Tibial nerve (tissue), 4 donors: Measurements from ENCODE around the gene KBTBD4. TPM values are rescaled to one million over a fixed set of nuclear protein-coding genes. Genes with fewer than 3 reads are reported as not detected.
"Not testable (repeated sequence)": the region's sequence is repeated elsewhere in the genome, so short reads cannot be mapped to it uniquely, and the experiment has no call there.

ENCODE experiments used
- DNase-seq, 2 donors: peaks; one replicate each; pipeline ENCODE4 v3.0.0-alpha.2; 2019; ENCODE audit warnings: low spot score in 2 of 2
- H3K27ac ChIP-seq, 4 donors: fragments of 200-600 bp; sonication (generic) in 3 of 4; one replicate each; pipeline ENCODE4 v1.5.1; 2017 to 2019; ENCODE audit warnings: mild to moderate bottlenecking in 1 of 4
- H3K27me3 ChIP-seq, 2 donors: fragments of 200-600 bp; sonication (generic) in 1 of 2; one replicate each; pipeline versions ENCODE4 v1.5.1 to v1.6.0; 2017 to 2019
- H3K36me3 ChIP-seq, 3 donors: fragments of 200-600 bp; sonication (generic); one replicate each; pipeline ENCODE4 v1.5.1; 2018 to 2019
- H3K4me1 ChIP-seq, 4 donors: fragments of 200-600 bp; sonication (generic) in 3 of 4; one replicate each; pipeline ENCODE4 v1.5.1; 2017 to 2019
- H3K4me3 ChIP-seq, 4 donors: fragments of 200-600 bp; sonication (generic) in 3 of 4; one replicate each; pipeline ENCODE4 v1.5.1; 2017 to 2019; ENCODE audit warnings: mild to moderate bottlenecking in 1 of 4, moderate library complexity in 1 of 4
- H3K9me3 ChIP-seq, 4 donors: fragments of 200-600 bp; sonication (generic) in 3 of 4; one replicate each; pipeline ENCODE4 v1.5.1; 2017 to 2019
- CTCF ChIP-seq, 5 experiments: fragments of 200-600 bp in 3 of 5; fragments of 450-650 bp in 2 of 5; sonication (generic) in 3 of 5; IDR thresholded peaks; one replicate each; pipeline ENCODE4 v1.5.1; 2016 to 2019; ENCODE audit warnings: antibody characterized with exemption in 5 of 5, mild to moderate bottlenecking in 3 of 5, moderate library complexity in 2 of 5
- EP300 ChIP-seq, 2 donors: sonication (generic); formaldehyde crosslinking; IDR thresholded peaks; one replicate each; pipeline ENCODE4 v1.6.1; 2017; ENCODE audit warnings: antibody characterized with exemption in 2 of 2, mild to moderate bottlenecking in 1 of 2
- POLR2A ChIP-seq, 2 donors: fragments of 450-650 bp; IDR thresholded peaks; one replicate each; pipeline ENCODE4 v1.6.1; 2017; ENCODE audit warnings: antibody characterized with exemption in 2 of 2, mild to moderate bottlenecking in 2 of 2, moderate library complexity in 2 of 2
- WGBS, 2 donors: methylation state at CpG; one replicate each; pipeline ENCODE4 v1.1.5; 2018; 5-methylcytosine and 5-hydroxymethylcytosine counted together
- small RNA-seq: library from RNA; depleted of rRNA; stranded (forward); fragments of <200 nt; gene quantifications from one replicate; pipeline ENCODE3, GENCODE V24; 2016
- total RNA-seq, 4 donors: library from RNA; depleted of rRNA; stranded (reverse); fragments of >200 nt; gene quantifications; one replicate each; pipeline ENCODE4 v1.1.0, GENCODE V29; 2016

KBTBD4 gene
- total RNA-seq, 4 donors from 2014 or later = 18.0 to 20.8 (median 19.5) TPM

GRCh38 chr11:47529951-47530350 lies 48.8 kb downstream of the KBTBD4 start:
- no peak for TF ChIP-seq EP300 (IDR thresholded peaks at IDR 0.05)
- no peak for TF ChIP-seq CTCF (IDR thresholded peaks at IDR 0.05)
- TF ChIP-seq POLR2A (IDR thresholded peaks at IDR 0.05) = no peak
- WGBS, 2 donors = 91 to 93% methylated on average over 4 of the region's 4 CpGs
- Histone ChIP-seq H3K4me3 (no peak overlapping the region), H3K9me3 (no peaks in the 10 kb centered on the region), H3K36me3 (no peaks in the 10 kb centered on the region), H3K27me3 (no peaks in the 10 kb centered on the region), H3K4me1 (peaks cover 0 to 86% (median 30%) of the 10 kb centered on the region in 4 donors), H3K27ac (no peak overlapping the region)
- DNase-seq = no peak

- no peaks in the 10 kb centered on the region for H3K9me3 ChIP-seq
- TF ChIP-seq EP300 (IDR thresholded peaks at IDR 0.05) (no peak), POLR2A (IDR thresholded peaks at IDR 0.05) (no peak)
- 77 to 84% methylated on average over 6 of the region's 6 CpGs for WGBS, 2 donors
- no peak overlapping the region for H3K4me3 ChIP-seq
- no peaks in the 10 kb centered on the region for H3K36me3 ChIP-seq
- H3K4me1 ChIP-seq = peaks cover 0 to 86% (median 39%) of the 10 kb centered on the region in 4 donors
- H3K27ac ChIP-seq = no peak overlapping the region
- no peaks in the 10 kb centered on the region for H3K27me3 ChIP-seq
- DNase-seq = no peak
Measured at GRCh38 chr11:47527186-47527585, 51.6 kb downstream of the KBTBD4 start.

GRCh38 chr11:47526032-47526431 lies 52.7 kb downstream of the KBTBD4 start:
- WGBS, 2 donors = 93% methylated on average over 9 of the region's 9 CpGs
- not testable (repeated sequence) for H3K36me3 ChIP-seq, DNase-seq, H3K9me3 ChIP-seq, H3K27me3 ChIP-seq, H3K4me3 ChIP-seq
- Histone ChIP-seq H3K4me1 (peaks cover 0 to 86% (median 41%) of the 10 kb centered on the region in 4 donors), H3K27ac (peak overlapping the region in 2 of 4 donors; percentile 84 to 90)

GRCh38 chr11:47524291-47524874 lies 54.4 kb downstream of the KBTBD4 start:
- H3K27me3 ChIP-seq = no peaks in the 10 kb centered on the region
- TF ChIP-seq EP300 (IDR thresholded peaks at IDR 0.05) (no peak), POLR2A (IDR thresholded peaks at IDR 0.05) (no peak), CTCF (IDR thresholded peaks at IDR 0.05) (no peak)
- no peaks in the 10 kb centered on the region for H3K9me3 ChIP-seq
- no peak overlapping the region for H3K4me3 ChIP-seq
- peaks cover 0 to 84% (median 50%) of the 10 kb centered on the region in 4 donors for H3K4me1 ChIP-seq
- peak overlapping the region; percentile 11 to 90 (median 72) for H3K27ac ChIP-seq
- 15 to 20% methylated on average over 9 of the region's 9 CpGs for WGBS, 2 donors
- DNase-seq = no peak
- no peaks in the 10 kb centered on the region for H3K36me3 ChIP-seq

GRCh38 chr11:47523490-47524225 lies 55.1 kb downstream of the KBTBD4 start:
- TF ChIP-seq CTCF (IDR thresholded peaks at IDR 0.05) = no peak
- TF ChIP-seq EP300 (IDR thresholded peaks at IDR 0.05) = peak in 1 of 2 donors; percentile 84
- TF ChIP-seq POLR2A (IDR thresholded peaks at IDR 0.05) = no peak

More at GRCh38 chr11:47523490-47524225, 55.1 kb downstream of the KBTBD4 start:
- WGBS, 2 donors = 0% methylated on average over 3 of the region's 3 CpGs
- DNase-seq = peak; percentile 24 to 80
- no peaks in the 10 kb centered on the region for H3K36me3 ChIP-seq
- no peaks in the 10 kb centered on the region for H3K9me3 ChIP-seq
- H3K27me3 ChIP-seq = no peaks in the 10 kb centered on the region
- H3K27ac ChIP-seq = peak overlapping the region in 3 of 4 donors; percentile 61 to 90 (median 84)
- no peak overlapping the region for H3K4me3 ChIP-seq
- peaks cover 0 to 89% (median 56%) of the 10 kb centered on the region in 4 donors for H3K4me1 ChIP-seq

Small RNA genes lying within 50 kb of the gene (small RNA-seq; reads per million reads assigned to genes)
- gene RN7SL652P (not detected), gene RNU5E-10P (not detected)

Other genes with a start within 250 kb of the KBTBD4 start
- under 1 TPM in 2 of 4 donors, not detected in 2; 0.21 to 0.60 TPM for gene MYBPC3, start 226.3 kb downstream of the KBTBD4 start, total RNA-seq
- 10 to 100 TPM; 18.8 to 73.5 (median 25.2) TPM for gene SPI1, start 200.4 kb downstream of the KBTBD4 start, total RNA-seq
- gene SLC39A13, start 170.4 kb downstream of the KBTBD4 start, total RNA-seq = 100 to 1,000 TPM in 3 of 4 donors, 10 to 100 TPM in 1; 91.6 to 142 (median 116) TPM
- 100 to 1,000 TPM; 103 to 147 (median 128) TPM for gene PSMC3, start 152.5 kb downstream of the KBTBD4 start, total RNA-seq
- gene RAPSN, start 129.8 kb downstream of the KBTBD4 start, total RNA-seq = 1 to 10 TPM; 2.2 to 6.7 (median 2.7) TPM
- gene CELF1, start 25.8 kb downstream of the KBTBD4 start, total RNA-seq = 100 to 1,000 TPM in 3 of 4 donors, 10 to 100 TPM in 1; 70.3 to 144 (median 127) TPM
- 100 to 1,000 TPM in 3 of 4 donors, 10 to 100 TPM in 1; 97.3 to 158 (median 137) TPM for gene PTPMT1, start 13.4 kb downstream of the KBTBD4 start, total RNA-seq
- gene NDUFS3, start 104 bp upstream of the KBTBD4 start, total RNA-seq = 10 to 100 TPM; 55.1 to 65.4 (median 61.1) TPM
- 10 to 100 TPM in 1 of 4 donors, 1 to 10 TPM in 3; 3.3 to 22.7 (median 4.1) TPM for gene FAM180B, start 7.7 kb upstream of the KBTBD4 start, total RNA-seq
- gene C1QTNF4, start 15.4 kb upstream of the KBTBD4 start, total RNA-seq = 10 to 100 TPM in 2 of 4 donors, 1 to 10 TPM in 2; 6.9 to 13.2 (median 9.2) TPM
- gene MTCH2, start 63.6 kb upstream of the KBTBD4 start, total RNA-seq = 10 to 100 TPM; 33.0 to 50.2 (median 36.3) TPM
- gene AGBL2, start 136.4 kb upstream of the KBTBD4 start, total RNA-seq = 1 to 10 TPM in 2 of 4 donors, under 1 TPM in 1, not detected in 1; 0.44 to 5.9 (median 4.2) TPM
- 100 to 1,000 TPM; 153 to 351 (median 199) TPM for gene FNBP4, start 188.4 kb upstream of the KBTBD4 start, total RNA-seq